Stimulated activated CD4-positive, alpha-beta T cell treated with anti-CD3 and anti-CD28 coated beads, Interleukin-4, amount 100 ng/mL, for 24 hours (primary cell): ENCODE data around the gene TEDC2.

Experiments
- DNase-seq: peaks from one replicate; pipeline ENCODE4 v3.0.0-alpha.2; 2020

Gene TEDC2

DNA sequence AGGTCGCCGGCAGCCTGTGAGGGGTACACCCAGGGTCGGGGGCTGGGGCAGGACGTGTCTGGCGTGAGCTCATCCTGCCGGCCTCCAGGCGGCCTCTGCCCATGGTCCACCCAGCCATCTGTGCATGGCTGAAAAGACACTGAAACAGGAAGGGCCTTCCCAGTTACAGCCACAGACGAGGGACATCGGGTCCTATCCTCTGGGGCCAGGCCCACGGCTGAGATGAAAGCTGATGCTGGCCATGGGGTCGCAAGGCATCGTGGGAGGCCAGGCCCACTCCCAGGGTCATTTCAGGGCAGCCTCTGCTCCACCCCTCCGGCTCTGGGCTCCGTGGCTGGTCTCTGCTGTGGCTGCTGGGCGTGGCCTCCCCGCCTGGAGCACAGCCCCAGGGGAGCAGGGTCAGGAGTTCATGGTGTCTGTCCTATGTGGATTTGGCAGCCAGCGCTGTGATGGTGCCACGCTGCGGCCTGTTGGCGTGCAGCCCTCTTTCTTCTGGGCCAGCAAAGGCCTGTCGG is 37.3 kb downstream of the TEDC2 start:
- DNase-seq = no peak

- no peak for DNase-seq
Observed at GRCh38 chr16:2497695-2498484, 38.0 kb downstream of the TEDC2 start.

DNA sequence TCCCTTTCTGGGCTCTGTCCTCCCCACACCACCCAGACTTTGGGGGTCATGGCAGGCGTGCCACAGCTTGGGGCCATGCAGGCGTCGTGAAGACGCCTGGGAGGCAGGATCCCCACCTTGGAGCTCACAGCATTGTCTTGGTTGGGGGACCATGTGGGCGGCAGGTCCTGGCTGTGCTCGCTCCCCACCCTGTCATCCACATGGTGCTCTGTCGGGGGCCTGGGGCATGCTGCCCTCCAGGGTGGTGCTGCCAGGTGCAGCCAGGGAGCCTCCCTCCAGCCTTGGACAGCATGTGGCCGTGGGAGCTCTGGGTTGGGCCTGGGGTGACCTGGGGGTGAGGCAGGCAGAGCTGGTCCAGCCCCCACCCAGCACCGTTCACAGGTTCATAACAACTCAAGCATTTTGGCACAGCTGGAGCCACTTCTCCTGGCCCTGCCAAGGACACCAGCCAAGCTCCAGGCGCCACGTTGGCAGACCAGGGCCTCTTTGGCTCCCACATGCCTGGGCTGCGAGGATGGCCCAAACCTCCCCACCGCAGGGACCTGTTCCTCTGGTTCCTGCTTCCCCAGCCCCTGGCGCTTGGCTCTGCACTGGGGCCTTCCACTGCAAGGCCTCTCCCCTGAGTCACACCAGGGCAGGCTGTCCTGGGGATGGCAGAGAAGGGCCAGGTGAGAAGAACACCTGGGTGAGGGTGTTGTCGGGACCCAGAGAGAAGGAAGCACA is 38.8 kb downstream of the TEDC2 start:
- no peak for DNase-seq

- DNase-seq = no peak
Observed at GRCh38 chr16:2499454-2499853, 39.5 kb downstream of the TEDC2 start.

DNA sequence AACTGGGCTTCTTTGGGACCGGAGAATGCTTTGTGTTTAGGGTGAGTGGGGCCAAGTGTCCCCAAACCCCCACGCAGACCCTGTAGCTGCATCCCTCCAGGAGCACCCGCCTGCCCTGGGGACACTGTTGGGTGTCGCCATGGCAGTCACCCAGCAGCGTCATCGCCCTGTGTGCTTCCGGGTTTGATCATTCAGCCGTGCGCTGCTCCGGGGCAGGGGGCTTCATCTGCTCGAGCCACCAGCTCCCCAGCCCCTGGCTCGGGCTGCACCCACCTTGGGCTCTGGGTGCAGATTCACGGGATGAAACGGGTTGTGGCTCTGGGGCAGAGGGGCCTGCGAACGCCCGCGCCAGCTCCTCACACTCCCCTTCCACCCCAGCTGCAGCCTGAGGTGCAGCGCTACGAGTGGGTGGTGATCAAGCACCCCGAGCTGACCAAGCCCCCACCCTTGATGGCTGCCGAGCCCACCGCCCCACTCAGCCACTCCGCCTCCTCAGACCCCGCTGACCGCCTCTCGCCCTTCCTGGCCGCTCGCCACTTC is 40.1 kb downstream of the TEDC2 start:
- DNase-seq = no peak

DNA sequence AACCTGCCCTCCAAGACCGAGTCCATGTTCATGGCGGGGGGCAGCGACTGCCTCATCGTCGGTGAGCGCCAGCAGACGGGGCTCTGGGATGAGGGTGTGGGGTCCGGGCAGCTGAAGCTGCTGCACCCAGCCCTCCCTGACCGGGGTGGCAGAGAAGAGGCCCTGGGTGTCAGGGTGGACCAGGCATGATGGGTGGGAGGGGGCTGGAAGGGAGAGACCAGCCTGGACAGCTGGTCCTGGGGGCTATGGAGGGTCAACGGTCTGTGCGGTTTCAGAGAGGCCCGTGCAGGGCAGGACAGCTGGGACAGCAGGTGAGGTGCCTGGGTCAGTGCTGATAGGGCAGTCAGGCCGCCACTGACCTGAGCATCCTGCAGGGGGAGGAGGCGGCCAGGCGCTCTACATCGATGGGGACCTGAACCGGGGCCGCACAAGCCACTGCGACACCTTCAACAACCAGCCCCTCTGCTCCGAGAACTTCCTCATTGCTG is 40.6 kb downstream of the TEDC2 start:
- no peak for DNase-seq

DNA sequence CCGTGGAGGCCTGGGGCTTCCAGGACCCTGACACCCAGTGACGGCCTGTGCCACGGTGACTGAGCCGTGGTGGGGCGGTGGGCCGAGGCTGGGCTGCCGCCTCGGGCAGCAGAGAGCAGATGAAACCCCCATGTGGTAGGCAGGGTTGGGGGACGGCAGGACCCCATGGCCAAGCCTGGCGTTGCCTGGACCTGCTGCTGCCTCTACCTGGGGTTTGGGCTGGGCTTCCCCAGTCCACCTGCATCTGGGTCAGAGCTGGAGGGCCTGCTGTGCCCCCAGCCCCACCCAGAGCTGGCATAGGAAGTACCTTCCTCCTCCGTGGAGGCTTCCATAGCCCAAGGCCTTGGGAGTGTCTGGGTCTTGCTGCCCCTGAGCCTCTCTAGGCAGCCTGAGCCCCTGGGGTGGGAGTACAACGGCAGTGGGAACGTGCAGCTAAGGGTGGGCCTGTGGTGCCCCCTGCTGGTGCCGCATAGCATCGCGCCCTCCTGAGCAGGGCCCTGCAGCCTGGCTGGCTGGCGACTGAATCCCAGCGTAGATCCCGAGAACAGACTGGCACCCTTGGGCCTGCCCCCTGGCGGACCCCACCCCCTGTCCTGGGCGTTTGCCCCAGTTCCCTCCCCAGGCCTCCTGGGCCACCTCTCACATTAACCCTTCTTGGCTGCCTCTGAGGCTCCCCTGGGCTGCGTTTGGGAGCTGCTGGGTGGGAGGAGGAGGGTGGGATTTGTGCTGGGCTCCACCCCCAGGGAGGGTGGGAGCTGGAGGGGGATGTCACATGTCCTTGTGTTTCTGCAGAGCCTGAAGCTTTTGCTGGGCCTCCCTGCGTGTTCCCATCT is 41.2 kb downstream of the TEDC2 start:
- peak; percentile 81 for DNase-seq

GRCh38 chr16:2501946-2502895 is 42.3 kb downstream of the TEDC2 start:
- DNase-seq = no peak

GRCh38 chr16:2505695-2506094 is 45.8 kb downstream of the TEDC2 start:
- no peak for DNase-seq

DNA sequence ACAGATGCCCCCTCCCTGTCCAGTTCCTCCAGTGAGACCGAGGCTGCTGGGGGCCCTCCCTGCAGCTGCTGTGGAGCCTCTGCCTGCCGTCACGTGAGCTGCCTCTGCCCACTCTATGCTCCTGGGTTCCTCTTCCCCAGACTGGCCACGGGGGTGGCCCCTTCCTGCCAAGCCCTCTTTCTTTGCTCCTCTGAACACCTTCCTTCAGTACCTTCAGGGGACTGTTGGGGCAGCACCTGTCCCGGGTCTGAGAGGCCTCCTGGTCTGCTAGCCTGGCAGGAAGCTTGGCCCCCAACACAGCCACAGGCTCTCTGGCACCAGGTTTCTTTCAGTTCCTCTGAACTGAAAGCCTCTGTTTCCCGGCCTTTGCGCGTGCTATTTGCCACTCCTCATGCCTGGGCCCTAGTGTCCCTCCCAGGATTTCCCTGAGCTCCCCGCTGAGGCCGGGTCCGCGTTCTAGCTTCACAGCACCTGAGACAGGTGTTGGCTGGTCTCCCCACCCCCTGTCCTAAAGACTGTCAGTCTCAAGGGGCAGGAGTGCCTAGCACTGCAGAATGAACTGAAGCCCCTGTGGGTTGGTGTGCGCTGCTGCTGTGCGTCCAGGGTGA is 47.2 kb downstream of the TEDC2 start:
- DNase-seq = no peak

- no peak for DNase-seq
Observed at GRCh38 chr16:2507665-2508064, 47.8 kb downstream of the TEDC2 start.

DNA sequence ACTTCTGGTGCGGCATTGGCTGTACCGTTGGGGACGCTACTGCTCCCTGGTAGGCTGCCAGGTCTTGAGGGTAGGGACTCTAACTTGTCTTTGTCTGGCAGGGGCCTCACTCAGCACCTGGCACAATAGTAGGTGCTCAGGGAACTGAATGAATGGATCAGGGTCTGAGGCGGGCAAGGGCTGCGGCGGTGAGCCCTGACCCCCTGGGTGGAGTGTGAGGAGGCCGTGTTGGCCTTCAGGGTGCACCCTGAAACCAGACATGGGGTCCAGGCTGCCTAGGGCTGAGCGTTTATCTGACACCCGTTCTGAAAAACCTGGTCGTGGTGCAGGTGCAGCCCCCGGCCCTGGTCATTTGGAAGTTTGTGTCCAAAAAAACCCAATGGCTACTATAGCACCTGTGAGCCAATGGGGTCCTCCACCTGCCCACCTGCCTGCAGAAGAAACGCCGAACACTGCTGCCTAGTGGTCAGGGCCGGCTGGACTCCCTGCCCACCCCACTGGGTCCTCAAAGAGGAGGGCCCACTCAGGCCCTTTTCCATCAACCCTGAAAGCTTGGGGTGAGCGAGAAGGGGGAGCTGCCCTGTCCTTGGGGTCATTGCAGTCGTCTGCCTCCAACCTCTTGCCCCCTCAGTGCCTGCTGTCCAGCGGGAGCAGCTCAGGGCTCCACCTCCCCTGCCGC is 49.0 kb downstream of the TEDC2 start:
- DNase-seq = no peak

GRCh38 chr16:2511128-2511800 is 51.4 kb downstream of the TEDC2 start:
- DNase-seq = no peak

- no peak for DNase-seq
Observed at GRCh38 chr16:2511996-2512734, 52.3 kb downstream of the TEDC2 start.

- no peak for DNase-seq
Observed at GRCh38 chr16:2512735-2513404, 53.0 kb downstream of the TEDC2 start.

- DNase-seq = peak; percentile 89
Observed at GRCh38 chr16:2513405-2514332, 53.8 kb downstream of the TEDC2 start, which contains the start of gene ATP6V0C. Gene ATP6V0C (plus strand): TSS chr16:2513952. CDS start chr16:2514104, 152 bp downstream.
